ENCODE measurements around the gene RAB12. TPM values are rescaled to one million over a fixed set of nuclear protein-coding genes. Genes with fewer than 3 reads are reported as not detected.
"Not testable (repeated sequence)": the region's sequence is repeated elsewhere in the genome, so short reads cannot be mapped to it uniquely, and the experiment has no call there.

The RAB12 gene
- total RNA-seq, 2 experiments from 2014 or later, result 12.4 to 12.8 TPM

DNA sequence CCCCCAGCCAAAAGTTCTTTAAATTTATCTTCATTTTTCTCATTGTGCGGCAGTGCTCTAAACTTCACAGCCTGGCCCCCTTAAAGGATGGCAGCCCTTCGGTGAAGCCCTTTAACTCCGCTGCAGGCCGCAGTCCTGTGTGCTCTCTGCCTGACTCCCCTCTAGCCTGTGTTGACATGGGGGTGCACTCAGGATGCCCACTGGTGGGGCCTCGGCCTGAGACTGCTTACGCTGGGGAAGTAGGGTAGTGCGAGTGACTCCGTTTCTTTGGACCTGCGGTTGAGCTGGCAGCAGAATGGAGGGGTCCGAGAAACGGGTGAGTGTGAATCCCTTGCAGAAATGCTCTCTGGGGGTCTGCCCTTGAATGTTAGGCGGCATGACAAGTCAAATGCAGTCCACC, 5.6 kb downstream of the RAB12 start:
- H3K4me3 Mint-ChIP-seq, result no peak overlapping the region
- ChIA-PET POLR2A (no interaction called here), CTCF (no interaction called here)
- peaks cover 39% of the 10 kb centered on the region for H3K36me3 Mint-ChIP-seq (ENCODE audit: low read depth)
- H3K27ac Mint-ChIP-seq, result no peak overlapping the region
- DNase-seq, result no peak
- H3K4me1 Mint-ChIP-seq, result peaks cover 71% of the 10 kb centered on the region
- H3K27me3 Mint-ChIP-seq, result no peaks in the 10 kb centered on the region
- no peaks in the 10 kb centered on the region for H3K9me3 Mint-ChIP-seq (ENCODE audit: low read depth)
- intact Hi-C loops (cut with DNase I, micrococcal nuclease), result loop anchor here in 1 of 2 experiments (1.0 kb wide), 1 partner anchor 10 kb away; no protein-coding TSS in a partner anchor
- ATAC-seq, result no peak

DNA sequence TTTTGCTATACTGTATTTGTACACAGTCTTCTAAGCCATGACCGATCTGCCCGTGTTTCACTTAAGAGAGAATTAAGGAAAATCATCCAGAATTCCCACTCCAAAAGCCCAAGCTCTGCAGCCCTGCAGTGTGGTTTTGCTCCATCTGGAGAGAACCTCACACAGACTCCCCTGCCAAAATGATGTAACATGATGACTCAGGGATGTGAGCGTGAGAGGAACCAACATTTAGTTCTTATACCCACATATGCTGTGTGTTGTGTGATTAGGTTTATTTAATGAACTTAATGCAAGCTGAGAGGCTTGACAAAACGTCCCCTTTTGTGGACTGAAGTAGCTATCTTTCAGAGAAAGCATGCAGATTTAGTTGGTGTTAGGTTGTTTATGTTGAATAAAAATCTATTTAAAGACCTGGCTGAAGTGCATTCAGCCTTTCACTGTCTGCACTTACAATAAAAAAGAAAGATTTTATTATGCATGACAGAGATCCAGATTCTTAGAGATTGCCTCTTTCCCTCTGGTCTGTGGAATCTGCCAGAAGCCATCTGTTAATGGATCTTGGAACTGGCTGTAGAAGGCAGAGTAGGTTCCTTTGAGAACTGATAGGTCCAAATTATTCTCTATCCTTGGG, 6.3 kb downstream of the RAB12 start:
- intact Hi-C loops (cut with DNase I, micrococcal nuclease), result no loop called here
- peaks cover under 1% of the 10 kb centered on the region for H3K9me3 Mint-ChIP-seq (ENCODE audit: low read depth)
- peaks cover 39% of the 10 kb centered on the region for H3K36me3 Mint-ChIP-seq (ENCODE audit: low read depth)
- no peaks in the 10 kb centered on the region for H3K27me3 Mint-ChIP-seq
- ChIA-PET CTCF (interaction anchor here (0.6 to 1.2 kb wide), 2 partner anchors 11 to 960 kb away, joined by 3 read pairs; no protein-coding TSS in a partner anchor), POLR2A (interaction anchor here (0.7 kb wide), 1 partner anchor 51 kb away, joined by 6 read pairs; no protein-coding TSS in a partner anchor)
- H3K4me3 Mint-ChIP-seq, result no peak overlapping the region
- no peak for ATAC-seq
- H3K27ac Mint-ChIP-seq, result peak overlapping the region; percentile 73
- H3K4me1 Mint-ChIP-seq, result peaks cover 73% of the 10 kb centered on the region
- no peak for DNase-seq

DNA sequence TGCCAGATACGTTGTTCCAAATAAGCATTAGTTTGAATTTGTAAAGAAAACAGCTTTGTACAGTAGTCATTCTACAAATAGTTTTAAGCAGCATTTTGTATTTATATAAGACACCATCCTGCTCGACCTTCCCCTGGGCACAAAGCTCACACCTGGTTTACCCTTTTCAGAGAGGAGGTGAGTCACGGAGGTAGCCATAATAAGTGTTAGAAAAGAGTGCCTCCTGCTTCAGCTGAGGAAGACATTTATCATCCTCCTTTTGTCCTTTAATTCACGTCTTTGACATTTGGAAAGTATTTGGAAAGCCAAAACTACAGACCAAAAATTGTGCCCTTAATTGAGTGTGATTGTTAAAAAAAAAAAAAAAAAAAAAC, 6.8 kb downstream of the RAB12 start:
- H3K4me1 Mint-ChIP-seq, result peaks cover 74% of the 10 kb centered on the region
- ChIA-PET POLR2A (interaction anchor here (0.7 kb wide), 1 partner anchor 51 kb away, joined by 6 read pairs; no protein-coding TSS in a partner anchor), CTCF (interaction anchor here (0.6 to 1.2 kb wide), 2 partner anchors 11 to 960 kb away, joined by 3 read pairs; no protein-coding TSS in a partner anchor)
- H3K4me3 Mint-ChIP-seq, result no peak overlapping the region
- H3K27me3 Mint-ChIP-seq, result no peaks in the 10 kb centered on the region
- H3K36me3 Mint-ChIP-seq (ENCODE audit: low read depth), result peaks cover 41% of the 10 kb centered on the region
- H3K9me3 Mint-ChIP-seq (ENCODE audit: low read depth), result peaks cover 2% of the 10 kb centered on the region
- H3K27ac Mint-ChIP-seq, result no peak overlapping the region
- intact Hi-C loops (cut with DNase I, micrococcal nuclease), result no loop called here
- ATAC-seq (peak; percentile 34), DNase-seq (no peak)

DNA sequence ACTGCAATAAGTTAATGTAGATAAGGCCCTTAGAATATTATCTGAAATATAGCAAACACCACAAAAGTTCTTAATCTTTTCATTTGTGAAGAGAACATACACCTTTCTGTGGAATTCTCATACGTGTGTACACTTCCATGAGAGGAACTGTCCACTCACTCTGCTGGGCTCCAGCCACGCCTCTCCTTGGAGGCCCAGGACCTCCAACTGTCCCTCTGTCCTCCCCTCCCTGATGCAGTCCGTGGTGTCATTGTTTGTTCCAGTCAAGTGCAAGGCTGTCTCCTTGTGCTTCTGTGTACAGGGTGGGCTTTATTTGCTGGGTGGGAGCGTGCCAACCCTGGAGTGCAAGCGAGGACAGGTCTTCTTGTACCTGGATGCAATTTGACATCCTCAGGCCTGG, 8.7 kb downstream of the RAB12 start:
- ChIA-PET POLR2A (no interaction called here), CTCF (no interaction called here)
- no peak for DNase-seq
- intact Hi-C loops (cut with DNase I, micrococcal nuclease), result no loop called here
- peaks cover 70% of the 10 kb centered on the region for H3K4me1 Mint-ChIP-seq
- H3K36me3 Mint-ChIP-seq (ENCODE audit: low read depth), result peaks cover 48% of the 10 kb centered on the region
- H3K4me3 Mint-ChIP-seq, result no peak overlapping the region
- no peak overlapping the region for H3K27ac Mint-ChIP-seq
- peaks cover 11% of the 10 kb centered on the region for H3K9me3 Mint-ChIP-seq (ENCODE audit: low read depth)
- H3K27me3 Mint-ChIP-seq, result no peaks in the 10 kb centered on the region
- ATAC-seq, result no peak

DNA sequence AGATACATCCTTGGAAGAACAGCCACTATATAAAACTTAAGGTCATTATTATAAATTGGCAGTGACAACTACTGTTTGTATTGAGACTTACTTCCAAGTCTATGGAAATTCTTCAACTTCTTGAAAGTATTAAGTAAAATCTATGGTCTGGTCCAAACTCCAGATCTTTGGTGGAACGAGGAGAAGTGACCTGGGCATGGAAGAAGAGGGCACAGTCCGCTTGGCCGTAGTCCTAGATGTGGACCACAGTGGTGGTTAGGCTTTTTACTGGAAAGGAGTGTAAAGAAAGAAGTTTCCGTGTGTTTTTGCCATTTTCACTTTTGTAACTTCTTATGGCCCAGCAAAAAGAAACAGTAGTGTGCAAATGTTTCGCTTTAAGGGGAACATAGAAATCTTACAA, 9.8 kb downstream of the RAB12 start:
- DNase-seq (no peak), ATAC-seq (no peak)
- peaks cover 54% of the 10 kb centered on the region for H3K36me3 Mint-ChIP-seq (ENCODE audit: low read depth)
- ChIA-PET CTCF (no interaction called here), POLR2A (no interaction called here)
- no peaks in the 10 kb centered on the region for H3K27me3 Mint-ChIP-seq
- H3K9me3 Mint-ChIP-seq (ENCODE audit: low read depth), result peaks cover 11% of the 10 kb centered on the region
- intact Hi-C loops (cut with DNase I, micrococcal nuclease), result no loop called here
- peaks cover 70% of the 10 kb centered on the region for H3K4me1 Mint-ChIP-seq
- no peak overlapping the region for H3K4me3 Mint-ChIP-seq
- H3K27ac Mint-ChIP-seq, result peak overlapping the region; percentile 28

DNA sequence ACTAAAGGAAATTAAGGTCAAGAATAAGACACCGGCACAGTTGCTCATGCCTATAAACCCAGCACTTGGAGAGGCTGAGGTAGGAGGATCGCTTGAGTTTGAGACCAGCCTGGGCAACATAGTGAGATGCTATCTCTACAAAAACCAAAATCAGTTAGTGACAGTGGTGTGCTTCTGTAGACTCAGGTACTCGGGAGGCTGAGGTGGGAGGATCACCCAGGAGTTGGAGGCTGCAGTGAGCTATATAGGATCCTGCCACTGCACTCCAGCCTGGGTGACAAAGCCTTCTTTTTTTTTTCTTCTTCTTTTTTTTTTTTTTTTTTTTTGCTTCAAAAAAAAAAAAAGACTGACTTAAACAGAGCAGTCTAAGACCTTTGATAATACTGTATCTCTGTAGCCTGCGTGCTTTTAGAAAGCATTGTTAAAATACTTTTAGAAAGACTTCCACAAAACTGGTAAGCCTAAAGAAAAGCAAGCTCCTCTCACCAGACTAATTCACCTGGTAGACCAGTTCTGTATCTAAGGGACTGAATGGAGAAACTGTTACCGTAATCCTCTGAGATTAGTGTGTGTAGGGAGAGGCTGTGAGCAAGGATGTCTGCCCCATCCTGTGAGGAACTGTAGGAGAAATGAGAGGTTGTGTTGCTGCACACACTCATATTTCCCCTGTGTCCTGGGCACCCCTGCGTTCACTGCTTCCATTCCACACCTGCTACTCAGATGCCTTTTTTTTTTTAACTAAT, 10.8 kb downstream of the RAB12 start:
- POLR2A ChIA-PET, result no interaction called here
- CTCF ChIA-PET, result interaction anchor here (0.5 kb wide), 1 partner anchor 36 kb away, joined by 4 read pairs; no protein-coding TSS in a partner anchor
- Mint-ChIP-seq H3K36me3 (ENCODE audit: low read depth) (peaks cover 56% of the 10 kb centered on the region), H3K27ac (no peak overlapping the region), H3K4me3 (no peak overlapping the region), H3K4me1 (peaks cover 66% of the 10 kb centered on the region), H3K27me3 (no peaks in the 10 kb centered on the region), H3K9me3 (ENCODE audit: low read depth) (peaks cover 11% of the 10 kb centered on the region)
- intact Hi-C loops (cut with DNase I, micrococcal nuclease), result no loop called here
- DNase-seq (no peak), ATAC-seq (no peak)

DNA sequence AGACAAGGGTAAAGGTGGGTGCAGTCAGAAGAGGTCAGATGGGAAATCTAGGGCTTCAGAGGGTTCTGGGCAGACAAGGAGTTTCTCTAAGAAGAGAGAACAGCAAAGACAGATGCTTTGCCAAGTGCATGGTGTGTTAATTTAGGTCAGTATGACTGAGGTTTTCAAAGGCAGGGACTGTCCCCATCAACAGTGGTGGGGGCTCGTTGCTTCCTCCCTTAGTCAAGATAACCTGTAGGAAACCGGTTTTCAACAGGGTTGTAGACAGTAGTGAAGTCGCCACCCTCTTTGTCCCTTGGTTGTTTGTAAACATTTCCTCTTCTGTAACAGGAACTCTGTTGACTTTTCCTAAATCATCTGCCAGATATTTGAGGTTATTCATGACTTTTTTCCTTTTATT, 11.6 kb downstream of the RAB12 start:
- Mint-ChIP-seq H3K27me3 (no peaks in the 10 kb centered on the region), H3K27ac (no peak overlapping the region), H3K36me3 (ENCODE audit: low read depth) (peaks cover 59% of the 10 kb centered on the region), H3K9me3 (ENCODE audit: low read depth) (peaks cover 11% of the 10 kb centered on the region), H3K4me1 (peaks cover 58% of the 10 kb centered on the region), H3K4me3 (no peak overlapping the region)
- CTCF ChIA-PET, result interaction anchor here (1.7 kb wide), 1 partner anchor 33 kb away, joined by 4 read pairs; no protein-coding TSS in a partner anchor
- ATAC-seq, result peak; percentile 46
- POLR2A ChIA-PET, result no interaction called here
- intact Hi-C loops (cut with DNase I, micrococcal nuclease), result no loop called here
- no peak for DNase-seq

DNA sequence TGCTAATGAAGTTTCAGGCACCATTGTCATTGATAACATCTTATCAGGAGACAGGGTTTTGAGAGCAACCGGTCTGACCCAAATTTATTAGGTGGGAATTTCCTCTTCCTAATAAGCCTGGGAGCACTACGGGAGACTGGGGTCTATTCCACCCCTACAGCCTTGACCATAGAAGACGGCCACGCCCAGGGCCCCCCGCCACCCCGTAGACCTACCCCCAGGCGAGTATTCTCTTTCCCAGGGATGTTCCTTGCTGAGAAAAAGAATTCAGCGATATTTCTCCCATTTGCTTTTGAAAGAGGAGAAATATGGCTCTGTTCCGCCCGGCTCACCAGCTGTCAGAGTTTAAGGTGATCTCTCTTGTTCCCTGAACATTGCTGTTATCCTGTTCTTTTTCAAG, 13.4 kb downstream of the RAB12 start:
- ATAC-seq; H3K27me3 Mint-ChIP-seq; intact Hi-C loops (cut with DNase I, micrococcal nuclease); POLR2A ChIA-PET; DNase-seq; H3K4me3 Mint-ChIP-seq: not testable (repeated sequence)
- Mint-ChIP-seq H3K36me3 (ENCODE audit: low read depth) (peaks cover 62% of the 10 kb centered on the region), H3K27ac (peak overlapping the region; percentile 20), H3K4me1 (peaks cover 51% of the 10 kb centered on the region), H3K9me3 (ENCODE audit: low read depth) (peaks cover 11% of the 10 kb centered on the region)
- CTCF ChIA-PET, result interaction anchor here (1.7 kb wide), 1 partner anchor 31 kb away, joined by 4 read pairs; no protein-coding TSS in a partner anchor

DNA sequence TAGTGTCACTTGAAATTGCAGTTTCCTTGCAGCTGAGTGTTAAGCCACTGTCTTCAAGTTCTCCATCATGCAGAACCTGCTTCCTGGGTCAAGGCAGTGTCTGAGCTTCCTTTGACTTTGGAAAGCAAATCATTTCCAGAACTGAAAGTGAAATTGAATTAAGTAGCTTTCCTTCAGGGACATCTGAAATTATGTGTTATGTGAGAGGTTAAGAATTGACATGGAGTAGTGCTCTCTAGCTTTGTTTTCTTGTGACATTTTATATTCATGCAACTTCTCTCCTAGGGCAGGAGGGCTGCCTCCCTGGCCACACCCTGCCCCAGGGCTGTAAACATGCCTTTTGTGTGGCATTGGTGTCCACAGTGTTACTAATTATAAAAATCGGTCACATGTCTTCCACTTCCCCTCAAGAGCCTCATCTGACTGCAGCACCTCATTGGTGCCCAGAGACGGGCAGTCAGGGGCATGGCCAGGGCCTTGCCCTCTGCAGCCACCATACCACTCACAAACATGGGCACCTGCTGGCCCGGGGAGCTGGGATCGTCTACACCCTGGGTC, 14.4 kb downstream of the RAB12 start:
- Mint-ChIP-seq H3K36me3 (ENCODE audit: low read depth) (peaks cover 61% of the 10 kb centered on the region), H3K27ac (peak overlapping the region; percentile 10), H3K27me3 (no peaks in the 10 kb centered on the region), H3K4me3 (no peak overlapping the region), H3K4me1 (peaks cover 49% of the 10 kb centered on the region), H3K9me3 (ENCODE audit: low read depth) (peaks cover 11% of the 10 kb centered on the region)
- peak; percentile 80 for ATAC-seq
- no peak for DNase-seq
- POLR2A ChIA-PET, result interaction anchor here (1.0 kb wide), 1 partner anchor 14 kb away, joined by 4 read pairs; the partner anchor contains the start of gene RAB12
- intact Hi-C loops (cut with DNase I, micrococcal nuclease), result no loop called here
- CTCF ChIA-PET, result interaction anchor here (1.1 kb wide), 1 partner anchor 30 kb away, joined by 3 read pairs; no protein-coding TSS in a partner anchor

DNA sequence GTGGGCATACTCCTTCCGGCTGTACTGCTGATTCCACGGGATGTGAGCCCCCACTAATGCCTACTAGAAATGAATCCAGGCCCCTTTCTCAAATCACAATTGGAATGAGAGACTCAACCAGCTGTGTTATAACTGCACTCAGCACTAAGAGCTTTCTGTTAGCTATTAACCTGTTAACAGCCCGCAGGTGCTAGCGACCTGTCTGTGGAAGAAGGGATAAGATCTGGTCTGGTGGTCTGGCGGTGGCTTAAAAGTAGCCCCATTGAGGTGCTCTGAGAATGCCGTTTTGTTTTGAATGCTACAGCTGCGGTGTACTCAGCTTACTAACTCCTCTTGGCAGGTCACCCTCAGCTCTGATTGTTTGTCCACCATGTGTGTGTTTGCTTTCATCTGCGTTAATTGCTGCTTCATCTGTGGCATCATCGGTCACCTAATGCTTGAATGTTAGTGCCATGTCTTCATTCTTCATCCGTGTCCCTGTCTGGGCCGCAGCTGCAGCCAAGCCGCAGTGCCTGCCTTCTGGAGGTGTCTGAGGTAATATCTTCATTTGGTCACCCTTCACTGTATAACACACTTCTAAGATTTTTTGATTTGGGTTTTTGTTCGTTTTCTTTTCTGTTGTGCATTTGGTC, 16.3 kb downstream of the RAB12 start:
- CTCF ChIA-PET, result interaction anchor here (0.6 to 1.6 kb wide), 4 partner anchors 16 to 332 kb away, joined by 3 to 5 read pairs (median 3); partner anchors contain the start of gene RAB12
- peaks cover 10% of the 10 kb centered on the region for H3K9me3 Mint-ChIP-seq (ENCODE audit: low read depth)
- H3K4me1 Mint-ChIP-seq, result peaks cover 37% of the 10 kb centered on the region
- no peak for DNase-seq
- POLR2A ChIA-PET, result no interaction called here
- H3K36me3 Mint-ChIP-seq (ENCODE audit: low read depth), result peaks cover 63% of the 10 kb centered on the region
- intact Hi-C loops (cut with DNase I, micrococcal nuclease), result loop anchor here in 1 of 2 experiments (1.0 kb wide), 1 partner anchor 11 kb away; no protein-coding TSS in a partner anchor
- no peaks in the 10 kb centered on the region for H3K27me3 Mint-ChIP-seq
- no peak overlapping the region for H3K4me3 Mint-ChIP-seq
- no peak for ATAC-seq
- no peak overlapping the region for H3K27ac Mint-ChIP-seq

DNA sequence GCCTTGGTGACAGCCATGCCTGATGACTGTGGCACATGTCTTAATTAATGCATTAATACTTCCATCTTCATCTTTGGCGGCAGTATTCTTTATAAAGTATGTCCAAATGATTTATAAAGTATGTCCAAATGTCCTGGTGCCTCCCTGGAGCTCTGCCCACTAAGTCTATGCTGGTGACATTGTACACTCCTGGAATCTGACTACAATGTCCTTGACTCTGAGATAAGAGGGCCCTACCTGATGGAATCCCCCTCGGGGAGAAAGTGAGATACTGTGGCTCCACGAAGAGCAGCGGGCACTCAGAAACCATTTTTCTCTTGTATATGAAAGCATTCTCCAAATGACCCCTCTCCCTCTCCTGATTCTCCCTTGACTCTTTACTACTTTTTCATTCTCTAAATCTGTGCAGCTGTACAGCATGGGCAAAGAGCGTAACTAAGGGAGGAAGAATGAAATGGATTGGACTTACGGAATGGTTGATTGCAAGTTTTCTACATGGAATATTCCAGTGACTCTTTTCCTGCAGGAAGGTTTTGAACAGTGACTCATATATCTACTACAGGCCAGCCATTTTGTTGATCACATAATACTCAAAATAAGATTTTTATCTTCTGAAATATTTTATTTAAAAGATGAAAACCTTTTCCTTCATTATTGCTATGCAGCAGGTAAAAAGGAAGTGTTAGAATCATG, 17.3 kb downstream of the RAB12 start:
- ATAC-seq (no peak), DNase-seq (no peak)
- Mint-ChIP-seq H3K36me3 (ENCODE audit: low read depth) (peaks cover 54% of the 10 kb centered on the region), H3K27me3 (no peaks in the 10 kb centered on the region), H3K4me1 (peaks cover 29% of the 10 kb centered on the region), H3K4me3 (no peak overlapping the region), H3K27ac (no peak overlapping the region), H3K9me3 (ENCODE audit: low read depth) (peaks cover 8% of the 10 kb centered on the region)
- POLR2A ChIA-PET, result no interaction called here
- CTCF ChIA-PET, result interaction anchor here (0.8 to 1.6 kb wide), 4 partner anchors 11 to 331 kb away, joined by 3 to 5 read pairs (median 3); no protein-coding TSS in a partner anchor
- intact Hi-C loops (cut with DNase I, micrococcal nuclease), result no loop called here
